Measurements from ENCODE around the gene RFX2.
"Not testable (repeated sequence)": the region's sequence is repeated elsewhere in the genome, so short reads cannot be mapped to it uniquely, and the experiment has no call there.

RFX2 gene

GRCh38 chr19:6074709-6075403, 35.4 kb downstream of the RFX2 start:
- no peaks in the 10 kb centered on the region for H3K79me2 ChIP-seq (ENCODE audit: control insufficient read depth, low read length)
- no peaks in the 10 kb centered on the region for H3K36me3 ChIP-seq (ENCODE audit: control insufficient read depth, low read length)
- TF ChIP-seq EZH2phosphoT487 (IDR thresholded peaks at IDR 0.05; ENCODE audit: borderline replicate concordance, low read length): no peak
- no peaks in the 10 kb centered on the region for H3F3A ChIP-seq (ENCODE audit: control insufficient read depth, insufficient read depth)
- no peaks in the 10 kb centered on the region for H3K9me3 ChIP-seq (ENCODE audit: control insufficient read depth, insufficient read depth, low read length)
- H3K4me3 ChIP-seq (ENCODE audit: low read length): no peak overlapping the region
- H3K4me2 ChIP-seq (ENCODE audit: low read length): no peak overlapping the region
- no peaks in the 10 kb centered on the region for H3K9me2 ChIP-seq (replicated peaks; ENCODE audit: control insufficient read depth, low read length)
- no peaks in the 10 kb centered on the region for H4K20me1 ChIP-seq (ENCODE audit: control insufficient read depth, insufficient read depth, low read depth, low read length)
- no peaks in the 10 kb centered on the region for H3K4me1 ChIP-seq (ENCODE audit: control insufficient read depth, low read length)
- H3K27ac ChIP-seq (ENCODE audit: low read depth, low read length): no peak overlapping the region
- H3K27me3 ChIP-seq (ENCODE audit: control insufficient read depth, low read length): no peaks in the 10 kb centered on the region

GRCh38 chr19:6073858-6074708, 36.2 kb downstream of the RFX2 start:
- Histone ChIP-seq H3K36me3 (ENCODE audit: control insufficient read depth, low read length) (no peaks in the 10 kb centered on the region), H4K20me1 (ENCODE audit: control insufficient read depth, insufficient read depth, low read depth, low read length) (no peaks in the 10 kb centered on the region), H3K4me3 (ENCODE audit: low read length) (no peak overlapping the region), H3K27ac (ENCODE audit: low read depth, low read length) (no peak overlapping the region), H3K4me1 (ENCODE audit: control insufficient read depth, low read length) (no peaks in the 10 kb centered on the region), H3K79me2 (ENCODE audit: control insufficient read depth, low read length) (no peaks in the 10 kb centered on the region), H3K9me3 (ENCODE audit: control insufficient read depth, insufficient read depth, low read length) (no peaks in the 10 kb centered on the region), H3K27me3 (ENCODE audit: control insufficient read depth, low read length) (no peaks in the 10 kb centered on the region), H3F3A (ENCODE audit: control insufficient read depth, insufficient read depth) (no peaks in the 10 kb centered on the region), H3K9me2 (replicated peaks; ENCODE audit: control insufficient read depth, low read length) (no peaks in the 10 kb centered on the region), H3K4me2 (ENCODE audit: low read length) (no peak overlapping the region)
- no peak for TF ChIP-seq CTCF (IDR thresholded peaks at IDR 0.05; ENCODE audit: low read depth, low read length, poor library complexity, severe bottlenecking)
- no peak for TF ChIP-seq EZH2phosphoT487 (IDR thresholded peaks at IDR 0.05; ENCODE audit: borderline replicate concordance, low read length)

- not testable (repeated sequence) for H4K20me1 ChIP-seq (ENCODE audit: control insufficient read depth, insufficient read depth, low read depth, low read length); H3K9me2 ChIP-seq (replicated peaks; ENCODE audit: control insufficient read depth, low read length); H3K79me2 ChIP-seq (ENCODE audit: control insufficient read depth, low read length); H3K27me3 ChIP-seq (ENCODE audit: control insufficient read depth, low read length); H3K27ac ChIP-seq (ENCODE audit: low read depth, low read length); H3F3A ChIP-seq (ENCODE audit: control insufficient read depth, insufficient read depth); H3K4me2 ChIP-seq (ENCODE audit: low read length); H3K36me3 ChIP-seq (ENCODE audit: control insufficient read depth, low read length); H3K4me3 ChIP-seq (ENCODE audit: low read length); H3K9me3 ChIP-seq (ENCODE audit: control insufficient read depth, insufficient read depth, low read length); H3K4me1 ChIP-seq (ENCODE audit: control insufficient read depth, low read length)
Measured at GRCh38 chr19:6073233-6073632, 37.1 kb downstream of the RFX2 start.

- H3K4me2 ChIP-seq (ENCODE audit: low read length): no peak overlapping the region
Measured at GRCh38 chr19:6071875-6072274, 38.4 kb downstream of the RFX2 start.

More at GRCh38 chr19:6071875-6072274, 38.4 kb downstream of the RFX2 start:
- H3K9me2 ChIP-seq (replicated peaks; ENCODE audit: control insufficient read depth, low read length): no peaks in the 10 kb centered on the region
- no peaks in the 10 kb centered on the region for H3K4me1 ChIP-seq (ENCODE audit: control insufficient read depth, low read length)
- no peak overlapping the region for H3K4me3 ChIP-seq (ENCODE audit: low read length)
- H3K27me3 ChIP-seq (ENCODE audit: control insufficient read depth, low read length): peaks cover 4% of the 10 kb centered on the region
- TF ChIP-seq EZH2phosphoT487 (IDR thresholded peaks at IDR 0.05; ENCODE audit: borderline replicate concordance, low read length): no peak
- TF ChIP-seq CTCF (IDR thresholded peaks at IDR 0.05; ENCODE audit: low read depth, low read length, poor library complexity, severe bottlenecking): no peak
- no peaks in the 10 kb centered on the region for H4K20me1 ChIP-seq (ENCODE audit: control insufficient read depth, insufficient read depth, low read depth, low read length)
- H3K36me3 ChIP-seq (ENCODE audit: control insufficient read depth, low read length): no peaks in the 10 kb centered on the region
- no peaks in the 10 kb centered on the region for H3K79me2 ChIP-seq (ENCODE audit: control insufficient read depth, low read length)
- no peaks in the 10 kb centered on the region for H3K9me3 ChIP-seq (ENCODE audit: control insufficient read depth, insufficient read depth, low read length)
- no peaks in the 10 kb centered on the region for H3F3A ChIP-seq (ENCODE audit: control insufficient read depth, insufficient read depth)
- H3K27ac ChIP-seq (ENCODE audit: low read depth, low read length): no peak overlapping the region

Measured in DOHH2 (cell line).